GM12878 (cell line): ENCODE measurements around the gene AMHR2. TPM values are rescaled to one million over a fixed set of nuclear protein-coding genes. Genes with fewer than 3 reads are reported as not detected.
A peak's percentile ranks its signal among the peaks of the same experiment; 100 is the strongest.

Source experiments
- BHLHE40 ChIP-seq, 2 experiments: fragments of 450-650 bp in 1 of 2; IDR thresholded peaks; 2 replicates each; pipeline ENCODE4 v1.6.1; 2011 to 2017; ENCODE audit warnings: low read depth in 2 of 2, borderline replicate concordance in 1 of 2, improper control_type of control experiment in 1 of 2, low read length in 1 of 2, mild to moderate bottlenecking in 1 of 2
- CEBPB ChIP-seq, 2 experiments: fragments of 150-350 bp in 1 of 2; IDR thresholded peaks; 2 replicates each; pipeline ENCODE4 v1.6.1; 2012 to 2014; ENCODE audit warnings: low read depth in 2 of 2, low read length in 2 of 2, borderline replicate concordance in 1 of 2, inconsistent platforms in 1 of 2
- CHD1 ChIP-seq: IDR thresholded peaks from 2 replicates; pipeline ENCODE4 v1.6.1; 2012; ENCODE audit warnings: low read depth, low read length, improper control_type of control experiment
- CREM ChIP-seq: IDR thresholded peaks from 2 replicates; pipeline ENCODE4 v1.6.1; 2014; ENCODE audit warnings: antibody characterized with exemption, low read depth
- GATAD2B ChIP-seq: fragments of 450-650 bp; conservative IDR thresholded peaks from 2 replicates; pipeline ENCODE4 v1.6.1; 2017; ENCODE audit warnings: low read depth, mild to moderate bottlenecking, moderate library complexity
- HDGF ChIP-seq: fragments of 450-650 bp; IDR thresholded peaks from 2 replicates; pipeline ENCODE4 v1.6.1; 2016; ENCODE audit warnings: antibody characterized with exemption
- MEF2B ChIP-seq: fragments of 450-650 bp; IDR thresholded peaks from 2 replicates; pipeline ENCODE4 v1.6.1; 2018; ENCODE audit warnings: mild to moderate bottlenecking, moderate library complexity; ENCODE audit not compliant: partially characterized antibody, poor library complexity, severe bottlenecking
- NFYB ChIP-seq: IDR thresholded peaks from 2 replicates; pipeline ENCODE4 v1.6.1; 2011; ENCODE audit warnings: low read depth, mild to moderate bottlenecking, low read length, improper control_type of control experiment, moderate library complexity; ENCODE audit not compliant: insufficient read depth
- PAX5 ChIP-seq: IDR thresholded peaks from 2 replicates; pipeline ENCODE4 v1.6.1; 2011; ENCODE audit warnings: low read depth, low read length, borderline replicate concordance
- SIN3A ChIP-seq: IDR thresholded peaks from 2 replicates; pipeline ENCODE4 v1.6.1; 2012; ENCODE audit warnings: low read depth, low read length, improper control_type of control experiment
- SP1 ChIP-seq: IDR thresholded peaks from one replicate; pipeline ENCODE4 v1.6.1; 2011; ENCODE audit warnings: low read depth, low read length
- ZNF384 ChIP-seq: IDR thresholded peaks from 2 replicates; pipeline ENCODE4 v1.6.1; 2012; ENCODE audit warnings: low read depth, mild to moderate bottlenecking, low read length, improper control_type of control experiment, borderline replicate concordance
- ZZZ3 ChIP-seq: IDR thresholded peaks from 2 replicates; pipeline ENCODE4 v1.6.1; 2011; ENCODE audit warnings: low read depth; ENCODE audit not compliant: control insufficient read depth, insufficient read length
- polyA plus RNA-seq, 11 experiments: library from polyadenylated mRNA; depleted of rRNA in 4 of 11; unstranded in 6 of 11; stranded (reverse) in 5 of 11; fragments of >200 nt; fragmentation: Nextera tagmentation in 4 of 11; fragmentation: Illumina TruSeq in 1 of 11; extraction: Ambion mirVana in 4 of 11; extraction: Trizol in 1 of 11; gene quantifications; 1 replicate in 1 of 11; 2 replicates in 10 of 11; pipeline versions ENCODE4 v1.2.1 to v1.2.3, GENCODE V29; 2011 to 2016; ENCODE audit warnings: inconsistent platforms in 2 of 11, missing spikeins in 2 of 11, low read depth in 1 of 11
- total RNA-seq, 4 experiments: library from RNA; depleted of rRNA in 3 of 4; stranded (reverse); fragments of >200 nt in 3 of 4; fragmentation: Illumina TruSeq in 1 of 4; extraction: Trizol in 1 of 4; gene quantifications; 2 replicates each; pipeline versions ENCODE4 v1.2.1 to v1.2.3, GENCODE V29; 2013 to 2021
- TF ChIP-seq, protein P1 (sequence below): IDR thresholded peaks from 2 replicates; pipeline ENCODE4 v1.6.1; 2012; ENCODE audit warnings: improper control_type of control experiment, low read depth, low read length; ENCODE audit not compliant: insufficient replicate concordance
- TF ChIP-seq, protein P2 (sequence below): fragments of 450-650 bp; IDR thresholded peaks from 2 replicates; pipeline ENCODE4 v1.6.1; 2018; ENCODE audit warnings: mild to moderate bottlenecking, low read depth, moderate library complexity; ENCODE audit not compliant: partially characterized antibody
- TF ChIP-seq, protein P3 (sequence below): IDR thresholded peaks from 2 replicates; pipeline ENCODE4 v1.6.1; 2012; ENCODE audit warnings: mild to moderate bottlenecking, low read depth, low read length
- TF ChIP-seq, protein P4 (sequence below): IDR thresholded peaks from 2 replicates; pipeline ENCODE4 v1.6.1; 2011; ENCODE audit warnings: low read depth, mild to moderate bottlenecking, low read length, moderate library complexity, borderline replicate concordance; ENCODE audit errors: extremely low read depth

Gene AMHR2
- total and polyA plus RNA-seq, 10 of the 15 experiments (the other 5 are each of a cell fraction or from before 2014, with no cell fraction given), result 0.06 TPM; not detected in 9

GRCh38 chr12:53378724-53379388 is 44.8 kb upstream of the AMHR2 start (continued):
- TF ChIP-seq, protein P1, sequence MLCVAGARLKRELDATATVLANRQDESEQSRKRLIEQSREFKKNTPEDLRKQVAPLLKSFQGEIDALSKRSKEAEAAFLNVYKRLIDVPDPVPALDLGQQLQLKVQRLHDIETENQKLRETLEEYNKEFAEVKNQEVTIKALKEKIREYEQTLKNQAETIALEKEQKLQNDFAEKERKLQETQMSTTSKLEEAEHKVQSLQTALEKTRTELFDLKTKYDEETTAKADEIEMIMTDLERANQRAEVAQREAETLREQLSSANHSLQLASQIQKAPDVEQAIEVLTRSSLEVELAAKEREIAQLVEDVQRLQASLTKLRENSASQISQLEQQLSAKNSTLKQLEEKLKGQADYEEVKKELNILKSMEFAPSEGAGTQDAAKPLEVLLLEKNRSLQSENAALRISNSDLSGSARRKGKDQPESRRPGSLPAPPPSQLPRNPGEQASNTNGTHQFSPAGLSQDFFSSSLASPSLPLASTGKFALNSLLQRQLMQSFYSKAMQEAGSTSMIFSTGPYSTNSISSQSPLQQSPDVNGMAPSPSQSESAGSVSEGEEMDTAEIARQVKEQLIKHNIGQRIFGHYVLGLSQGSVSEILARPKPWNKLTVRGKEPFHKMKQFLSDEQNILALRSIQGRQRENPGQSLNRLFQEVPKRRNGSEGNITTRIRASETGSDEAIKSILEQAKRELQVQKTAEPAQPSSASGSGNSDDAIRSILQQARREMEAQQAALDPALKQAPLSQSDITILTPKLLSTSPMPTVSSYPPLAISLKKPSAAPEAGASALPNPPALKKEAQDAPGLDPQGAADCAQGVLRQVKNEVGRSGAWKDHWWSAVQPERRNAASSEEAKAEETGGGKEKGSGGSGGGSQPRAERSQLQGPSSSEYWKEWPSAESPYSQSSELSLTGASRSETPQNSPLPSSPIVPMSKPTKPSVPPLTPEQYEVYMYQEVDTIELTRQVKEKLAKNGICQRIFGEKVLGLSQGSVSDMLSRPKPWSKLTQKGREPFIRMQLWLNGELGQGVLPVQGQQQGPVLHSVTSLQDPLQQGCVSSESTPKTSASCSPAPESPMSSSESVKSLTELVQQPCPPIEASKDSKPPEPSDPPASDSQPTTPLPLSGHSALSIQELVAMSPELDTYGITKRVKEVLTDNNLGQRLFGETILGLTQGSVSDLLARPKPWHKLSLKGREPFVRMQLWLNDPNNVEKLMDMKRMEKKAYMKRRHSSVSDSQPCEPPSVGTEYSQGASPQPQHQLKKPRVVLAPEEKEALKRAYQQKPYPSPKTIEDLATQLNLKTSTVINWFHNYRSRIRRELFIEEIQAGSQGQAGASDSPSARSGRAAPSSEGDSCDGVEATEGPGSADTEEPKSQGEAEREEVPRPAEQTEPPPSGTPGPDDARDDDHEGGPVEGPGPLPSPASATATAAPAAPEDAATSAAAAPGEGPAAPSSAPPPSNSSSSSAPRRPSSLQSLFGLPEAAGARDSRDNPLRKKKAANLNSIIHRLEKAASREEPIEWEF, result no peak
- TF ChIP-seq, protein P2, sequence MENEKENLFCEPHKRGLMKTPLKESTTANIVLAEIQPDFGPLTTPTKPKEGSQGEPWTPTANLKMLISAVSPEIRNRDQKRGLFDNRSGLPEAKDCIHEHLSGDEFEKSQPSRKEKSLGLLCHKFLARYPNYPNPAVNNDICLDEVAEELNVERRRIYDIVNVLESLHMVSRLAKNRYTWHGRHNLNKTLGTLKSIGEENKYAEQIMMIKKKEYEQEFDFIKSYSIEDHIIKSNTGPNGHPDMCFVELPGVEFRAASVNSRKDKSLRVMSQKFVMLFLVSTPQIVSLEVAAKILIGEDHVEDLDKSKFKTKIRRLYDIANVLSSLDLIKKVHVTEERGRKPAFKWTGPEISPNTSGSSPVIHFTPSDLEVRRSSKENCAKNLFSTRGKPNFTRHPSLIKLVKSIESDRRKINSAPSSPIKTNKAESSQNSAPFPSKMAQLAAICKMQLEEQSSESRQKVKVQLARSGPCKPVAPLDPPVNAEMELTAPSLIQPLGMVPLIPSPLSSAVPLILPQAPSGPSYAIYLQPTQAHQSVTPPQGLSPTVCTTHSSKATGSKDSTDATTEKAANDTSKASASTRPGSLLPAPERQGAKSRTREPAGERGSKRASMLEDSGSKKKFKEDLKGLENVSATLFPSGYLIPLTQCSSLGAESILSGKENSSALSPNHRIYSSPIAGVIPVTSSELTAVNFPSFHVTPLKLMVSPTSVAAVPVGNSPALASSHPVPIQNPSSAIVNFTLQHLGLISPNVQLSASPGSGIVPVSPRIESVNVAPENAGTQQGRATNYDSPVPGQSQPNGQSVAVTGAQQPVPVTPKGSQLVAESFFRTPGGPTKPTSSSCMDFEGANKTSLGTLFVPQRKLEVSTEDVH, result no peak
- TF ChIP-seq ZZZ3, result no peak
- no peak for TF ChIP-seq PAX5
- no peak for TF ChIP-seq CREM
- TF ChIP-seq HDGF, result no peak
- no peak for TF ChIP-seq ZNF384
- TF ChIP-seq, protein P3, sequence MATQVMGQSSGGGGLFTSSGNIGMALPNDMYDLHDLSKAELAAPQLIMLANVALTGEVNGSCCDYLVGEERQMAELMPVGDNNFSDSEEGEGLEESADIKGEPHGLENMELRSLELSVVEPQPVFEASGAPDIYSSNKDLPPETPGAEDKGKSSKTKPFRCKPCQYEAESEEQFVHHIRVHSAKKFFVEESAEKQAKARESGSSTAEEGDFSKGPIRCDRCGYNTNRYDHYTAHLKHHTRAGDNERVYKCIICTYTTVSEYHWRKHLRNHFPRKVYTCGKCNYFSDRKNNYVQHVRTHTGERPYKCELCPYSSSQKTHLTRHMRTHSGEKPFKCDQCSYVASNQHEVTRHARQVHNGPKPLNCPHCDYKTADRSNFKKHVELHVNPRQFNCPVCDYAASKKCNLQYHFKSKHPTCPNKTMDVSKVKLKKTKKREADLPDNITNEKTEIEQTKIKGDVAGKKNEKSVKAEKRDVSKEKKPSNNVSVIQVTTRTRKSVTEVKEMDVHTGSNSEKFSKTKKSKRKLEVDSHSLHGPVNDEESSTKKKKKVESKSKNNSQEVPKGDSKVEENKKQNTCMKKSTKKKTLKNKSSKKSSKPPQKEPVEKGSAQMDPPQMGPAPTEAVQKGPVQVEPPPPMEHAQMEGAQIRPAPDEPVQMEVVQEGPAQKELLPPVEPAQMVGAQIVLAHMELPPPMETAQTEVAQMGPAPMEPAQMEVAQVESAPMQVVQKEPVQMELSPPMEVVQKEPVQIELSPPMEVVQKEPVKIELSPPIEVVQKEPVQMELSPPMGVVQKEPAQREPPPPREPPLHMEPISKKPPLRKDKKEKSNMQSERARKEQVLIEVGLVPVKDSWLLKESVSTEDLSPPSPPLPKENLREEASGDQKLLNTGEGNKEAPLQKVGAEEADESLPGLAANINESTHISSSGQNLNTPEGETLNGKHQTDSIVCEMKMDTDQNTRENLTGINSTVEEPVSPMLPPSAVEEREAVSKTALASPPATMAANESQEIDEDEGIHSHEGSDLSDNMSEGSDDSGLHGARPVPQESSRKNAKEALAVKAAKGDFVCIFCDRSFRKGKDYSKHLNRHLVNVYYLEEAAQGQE, result 0 out of 2 replicates have a peak, but pooled peaks have one; percentile 21
- no peak for TF ChIP-seq SIN3A
- TF ChIP-seq GATAD2B, result 0 out of 2 replicates have a peak, but pooled peaks have one; percentile 54
- no peak for TF ChIP-seq NFYB
- peak; percentile 45 for TF ChIP-seq MEF2B
- TF ChIP-seq CEBPB (IDR thresholded peaks at IDR 0.05; ENCODE audit: borderline replicate concordance in 1 of 2, low read depth in 2 of 2, low read length in 2 of 2), result no peak
- no peak for TF ChIP-seq CHD1
- no peak for TF ChIP-seq SP1
- TF ChIP-seq, protein P4, sequence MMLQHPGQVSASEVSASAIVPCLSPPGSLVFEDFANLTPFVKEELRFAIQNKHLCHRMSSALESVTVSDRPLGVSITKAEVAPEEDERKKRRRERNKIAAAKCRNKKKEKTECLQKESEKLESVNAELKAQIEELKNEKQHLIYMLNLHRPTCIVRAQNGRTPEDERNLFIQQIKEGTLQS, result no peak
- TF ChIP-seq BHLHE40 (IDR thresholded peaks at IDR 0.05; ENCODE audit: borderline replicate concordance in 1 of 2, low read depth in 2 of 2, low read length in 1 of 2), result no peak
